GM13976 (cell line): ENCODE data around the gene STMN1.

Experiments used
- DNase-seq: peaks from one replicate; pipeline ENCODE4 v3.0.0; 2012; ENCODE audit warnings: low spot score
- in situ Hi-C: fragments of 300-500 bp; cut with MboI; formaldehyde crosslinking; loops from one replicate; pipeline ENCODE4 v1.12.0; 2022; ENCODE audit warnings: low sequenced_read_pairs, mixed read lengths, inconsistent platforms; ENCODE audit not compliant: unreplicated experiment
- TF ChIP-seq, protein P1 (sequence below): IDR thresholded peaks from 2 replicates; pipeline ENCODE4 v1.5.1; 2012; ENCODE audit warnings: borderline replicate concordance, mild to moderate bottlenecking; ENCODE audit not compliant: insufficient read depth; ENCODE audit errors: extremely low read depth, missing control alignments, control extremely low read depth

The STMN1 gene

DNA sequence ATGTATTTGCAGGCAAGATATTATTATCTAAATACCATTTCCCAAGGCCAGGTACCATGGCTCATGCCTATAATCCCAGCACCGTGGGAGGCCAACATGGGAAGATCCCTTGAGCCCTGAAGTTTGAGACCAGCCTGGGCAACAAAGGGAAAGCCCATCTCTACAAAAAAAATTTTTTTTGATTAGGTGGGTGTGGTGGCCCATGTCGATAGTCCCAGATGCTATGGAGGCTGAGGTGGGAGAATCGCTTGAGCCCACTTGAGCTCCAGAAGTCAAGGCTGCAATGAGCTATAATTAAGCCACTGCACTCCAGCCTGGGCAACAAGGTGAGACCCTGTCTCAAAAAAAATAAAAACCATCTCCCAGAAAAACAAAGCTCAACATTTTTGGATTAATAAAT is 2.2 kb downstream of the STMN1 start:
- TF ChIP-seq, protein P1, sequence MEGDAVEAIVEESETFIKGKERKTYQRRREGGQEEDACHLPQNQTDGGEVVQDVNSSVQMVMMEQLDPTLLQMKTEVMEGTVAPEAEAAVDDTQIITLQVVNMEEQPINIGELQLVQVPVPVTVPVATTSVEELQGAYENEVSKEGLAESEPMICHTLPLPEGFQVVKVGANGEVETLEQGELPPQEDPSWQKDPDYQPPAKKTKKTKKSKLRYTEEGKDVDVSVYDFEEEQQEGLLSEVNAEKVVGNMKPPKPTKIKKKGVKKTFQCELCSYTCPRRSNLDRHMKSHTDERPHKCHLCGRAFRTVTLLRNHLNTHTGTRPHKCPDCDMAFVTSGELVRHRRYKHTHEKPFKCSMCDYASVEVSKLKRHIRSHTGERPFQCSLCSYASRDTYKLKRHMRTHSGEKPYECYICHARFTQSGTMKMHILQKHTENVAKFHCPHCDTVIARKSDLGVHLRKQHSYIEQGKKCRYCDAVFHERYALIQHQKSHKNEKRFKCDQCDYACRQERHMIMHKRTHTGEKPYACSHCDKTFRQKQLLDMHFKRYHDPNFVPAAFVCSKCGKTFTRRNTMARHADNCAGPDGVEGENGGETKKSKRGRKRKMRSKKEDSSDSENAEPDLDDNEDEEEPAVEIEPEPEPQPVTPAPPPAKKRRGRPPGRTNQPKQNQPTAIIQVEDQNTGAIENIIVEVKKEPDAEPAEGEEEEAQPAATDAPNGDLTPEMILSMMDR, result no peak
- in situ Hi-C loops, result no loop called here
- no peak for DNase-seq

DNA sequence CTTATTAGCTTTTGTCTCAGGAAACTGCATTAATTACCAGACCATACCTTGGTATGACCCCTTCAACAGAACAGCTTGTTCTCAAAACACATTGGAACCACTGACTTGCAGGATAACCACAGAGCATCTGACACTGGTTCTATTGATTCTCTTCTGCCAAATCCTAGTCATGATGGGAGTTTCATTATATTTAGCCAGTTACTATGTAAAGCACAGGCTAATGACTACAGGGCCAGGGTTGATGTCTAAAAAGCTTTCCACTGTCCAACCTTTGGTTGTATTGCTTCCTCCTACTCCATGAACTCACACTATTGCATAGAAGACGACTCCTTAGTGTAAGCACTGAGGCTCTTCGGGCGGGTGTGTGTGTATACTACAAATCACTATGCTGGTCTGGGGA is 3.8 kb downstream of the STMN1 start:
- in situ Hi-C loops, result no loop called here
- DNase-seq, result no peak
- TF ChIP-seq, protein P1, result no peak

DNA sequence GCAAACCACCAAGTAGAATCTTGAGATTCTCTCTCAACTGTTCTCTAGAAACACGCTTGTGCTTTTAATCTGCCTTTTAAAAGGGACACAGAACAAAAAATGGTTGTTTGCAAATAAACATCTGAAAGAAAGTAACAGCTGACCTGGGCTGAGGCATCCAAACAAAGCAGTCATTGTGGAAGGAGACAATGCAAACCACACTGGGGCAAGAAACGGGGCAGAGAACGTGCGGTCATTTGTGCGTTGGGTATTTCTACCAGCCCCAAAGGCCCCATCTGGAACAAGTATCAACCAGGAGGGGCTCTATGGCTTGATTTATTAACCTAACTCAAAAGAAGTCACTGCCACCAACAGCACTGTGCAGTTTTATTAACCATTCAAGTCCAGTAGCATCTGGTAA is 6.0 kb downstream of the STMN1 start:
- in situ Hi-C loops, result no loop called here
- TF ChIP-seq, protein P1, result no peak
- DNase-seq, result no peak

DNA sequence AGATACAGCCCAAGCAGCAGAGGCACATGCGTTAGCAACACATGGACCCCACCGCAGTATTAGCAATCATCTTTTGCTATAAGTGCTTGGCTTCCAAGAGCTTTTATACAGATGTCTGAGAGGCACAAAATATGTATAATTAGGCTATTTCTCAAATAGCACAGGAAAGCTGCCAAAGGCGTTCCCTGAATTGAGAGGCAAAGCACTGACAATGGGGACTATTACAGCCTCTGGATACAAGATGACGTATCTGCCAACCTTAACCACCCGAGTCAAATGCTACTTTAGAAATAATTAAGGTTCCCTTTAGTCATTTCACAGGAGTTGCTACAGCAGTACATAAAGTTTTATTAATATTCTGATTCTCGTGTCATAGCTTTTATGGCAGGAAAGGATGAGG is 6.4 kb downstream of the STMN1 start:
- DNase-seq, result no peak
- TF ChIP-seq, protein P1, result no peak
- in situ Hi-C loops, result loop anchor here (5.0 kb wide), 1 partner anchor 98 kb away; the partner anchor contains the start of gene PAFAH2

DNA sequence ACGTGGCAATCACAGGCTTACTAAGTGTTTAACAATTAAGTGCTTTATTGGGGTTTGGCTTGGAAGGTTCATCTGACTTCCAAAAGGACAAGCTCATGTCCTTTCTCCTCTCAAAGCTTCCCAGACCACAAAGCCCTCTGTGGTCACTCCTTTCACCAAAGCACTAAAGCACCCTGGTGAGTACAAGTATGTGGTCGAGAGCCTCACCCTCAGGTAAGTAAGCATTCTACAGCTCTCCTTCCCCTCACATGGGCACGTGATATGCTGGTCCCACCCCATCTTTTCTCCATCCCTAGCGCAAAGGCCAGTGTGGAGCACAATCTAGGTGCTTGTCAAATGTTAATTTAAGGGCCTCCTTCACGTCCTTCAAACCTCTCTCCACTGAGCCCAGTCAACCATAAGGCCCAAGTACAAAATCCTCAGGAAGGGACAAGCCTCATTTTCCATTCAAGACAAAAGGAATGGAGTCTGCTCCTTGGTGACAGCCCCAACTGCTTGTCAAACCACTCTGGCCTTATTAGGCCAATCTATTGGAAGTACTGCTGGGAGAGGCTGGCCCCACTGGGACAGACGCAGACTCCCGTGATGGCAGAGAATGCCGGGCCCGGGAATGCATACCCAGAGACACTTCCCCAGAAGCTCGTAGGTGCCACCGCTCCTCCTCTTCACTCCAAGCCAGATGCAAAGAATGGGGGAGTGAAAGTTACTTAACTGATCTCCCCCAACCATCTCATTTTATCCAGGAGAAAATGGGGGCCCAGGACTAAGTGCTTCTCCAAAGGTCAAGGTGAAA is 7.8 kb downstream of the STMN1 start:
- in situ Hi-C loops, result loop anchor here (5.0 kb wide), 1 partner anchor 99 kb away; the partner anchor contains the start of gene PAFAH2
- no peak for DNase-seq
- TF ChIP-seq, protein P1, result no peak

DNA sequence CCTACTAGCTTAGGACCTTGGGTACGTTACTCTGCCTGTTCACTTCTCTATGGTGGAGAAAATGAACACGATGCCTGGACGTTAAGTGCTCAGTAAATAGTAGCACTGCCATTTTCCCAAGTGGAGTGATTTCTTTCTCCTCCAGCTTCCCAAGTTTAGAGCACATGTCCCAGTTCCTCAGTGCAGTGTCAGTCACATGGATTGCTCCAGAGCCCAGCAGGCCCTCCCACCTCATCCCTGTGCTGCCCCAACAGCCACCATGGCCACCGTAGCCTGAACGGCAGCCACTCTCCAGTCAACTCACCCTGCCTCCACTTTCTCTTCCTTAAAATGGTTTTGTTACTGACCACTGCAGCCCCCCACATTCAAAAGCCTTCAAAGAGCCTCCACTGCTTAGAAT is 8.5 kb downstream of the STMN1 start:
- in situ Hi-C loops, result loop anchor here (5.0 kb wide), 1 partner anchor 100 kb away; the partner anchor contains the start of gene PAFAH2
- TF ChIP-seq, protein P1, result no peak
- DNase-seq, result no peak

DNA sequence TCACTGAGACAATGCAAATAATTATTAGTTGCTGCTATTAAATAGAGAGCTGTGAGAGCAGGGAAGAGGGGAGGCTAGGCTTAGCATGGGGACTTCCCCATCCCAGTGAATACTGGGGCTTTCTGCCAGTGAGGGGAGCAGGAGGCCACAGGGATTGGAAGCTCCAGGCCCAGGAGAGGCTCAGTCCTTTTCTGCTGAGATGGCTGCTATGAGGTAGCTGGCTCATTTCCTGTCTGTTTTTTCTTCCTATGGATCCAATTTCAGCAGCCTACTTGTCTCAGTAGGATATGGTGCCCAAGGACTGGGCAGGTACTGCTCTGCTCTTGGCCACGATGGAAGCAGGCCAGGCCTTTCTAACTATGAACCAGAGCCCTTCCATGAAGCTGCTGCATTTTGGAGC is 10.0 kb downstream of the STMN1 start:
- in situ Hi-C loops, result loop anchor here (5.0 kb wide), 1 partner anchor 101 kb away; the partner anchor contains the start of gene PAFAH2
- TF ChIP-seq, protein P1, result no peak
- DNase-seq, result no peak
